ENCODE measurements around the gene DMTF1. TPM values are rescaled to one million over a fixed set of nuclear protein-coding genes. Genes with fewer than 3 reads are reported as not detected.

DMTF1 gene
- polyA plus RNA-seq, 1 of the 3 experiments (the other 2 are of a cell fraction): 108 TPM

DNA sequence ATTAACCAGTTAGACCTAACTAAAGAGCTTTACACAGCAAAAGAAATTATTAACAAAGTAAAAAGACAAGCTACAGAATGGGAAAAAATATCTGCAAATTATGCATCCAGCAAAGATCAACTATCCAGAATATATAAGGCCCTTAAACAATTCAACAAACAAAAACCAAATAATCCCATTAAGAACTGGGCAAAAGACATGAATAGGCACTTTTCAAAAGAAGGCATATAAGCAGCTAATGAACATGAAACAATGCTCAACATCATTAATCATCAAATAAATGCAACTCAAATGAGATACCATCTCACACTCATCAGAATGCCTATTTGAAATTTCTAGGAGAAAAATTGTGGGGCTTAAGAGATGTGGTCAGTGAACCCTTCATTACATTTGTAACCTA lies 15.0 kb upstream of the DMTF1 start:
- H3K9me3 ChIP-seq: no peaks in the 10 kb centered on the region
- H3K4me2 ChIP-seq: no peak overlapping the region
- CTCF ChIA-PET: interaction anchor here (0.8 to 2.7 kb wide), 4 partner anchors 11 to 210 kb away, joined by 3 to 21 read pairs (median 4); partner anchors contain the start of gene ELAPOR2
- H3K4me1 ChIP-seq (ENCODE audit: control insufficient read depth in 1 of 2, insufficient read depth in 2 of 2, low read depth in 1 of 2, low read length in 1 of 2): no peaks in the 10 kb centered on the region
- DNase-seq: no peak
- H3K36me3 ChIP-seq (replicated peaks in 1 of 2; ENCODE audit: control insufficient read depth in 1 of 2, insufficient read depth in 2 of 2, low read length in 1 of 2): no peaks in the 10 kb centered on the region
- no peaks in the 10 kb centered on the region for H4K20me1 ChIP-seq (ENCODE audit: insufficient read depth)
- no peaks in the 10 kb centered on the region for H3F3A ChIP-seq (replicated peaks; ENCODE audit: insufficient read depth)
- H3K9me2 ChIP-seq: no peaks in the 10 kb centered on the region
- no peaks in the 10 kb centered on the region for H3K79me2 ChIP-seq (ENCODE audit: insufficient read depth)
- H3K27me3 ChIP-seq (ENCODE audit: insufficient read depth): no peaks in the 10 kb centered on the region
- TF ChIP-seq RXRA (IDR thresholded peaks at IDR 0.05; ENCODE audit: borderline replicate concordance, low read depth) (no peak), FOXM1 (IDR thresholded peaks at IDR 0.05; ENCODE audit: low read depth) (no peak), TCF12 (IDR thresholded peaks at IDR 0.05) (no peak), YY1 (IDR thresholded peaks at IDR 0.05; ENCODE audit: low read depth) (no peak), JUND (IDR thresholded peaks at IDR 0.05) (no peak), EP300 (IDR thresholded peaks at IDR 0.05; ENCODE audit: borderline replicate concordance in 1 of 2, low read depth in 1 of 2, low read length in 1 of 2) (no peak), SMC3 (IDR thresholded peaks at IDR 0.05; ENCODE audit: low read depth, low read length) (no peak), ELF1 (IDR thresholded peaks at IDR 0.05) (no peak), NFIC (IDR thresholded peaks at IDR 0.05; ENCODE audit: borderline replicate concordance) (no peak), POLR2AphosphoS5 (IDR thresholded peaks at IDR 0.05; ENCODE audit: low read depth, low read length) (no peak), TAF1 (IDR thresholded peaks at IDR 0.05; ENCODE audit: borderline replicate concordance, low read depth, low read length) (no peak), RFX5 (IDR thresholded peaks at IDR 0.05; ENCODE audit: low read length) (no peak)
- TF ChIP-seq, protein P1, sequence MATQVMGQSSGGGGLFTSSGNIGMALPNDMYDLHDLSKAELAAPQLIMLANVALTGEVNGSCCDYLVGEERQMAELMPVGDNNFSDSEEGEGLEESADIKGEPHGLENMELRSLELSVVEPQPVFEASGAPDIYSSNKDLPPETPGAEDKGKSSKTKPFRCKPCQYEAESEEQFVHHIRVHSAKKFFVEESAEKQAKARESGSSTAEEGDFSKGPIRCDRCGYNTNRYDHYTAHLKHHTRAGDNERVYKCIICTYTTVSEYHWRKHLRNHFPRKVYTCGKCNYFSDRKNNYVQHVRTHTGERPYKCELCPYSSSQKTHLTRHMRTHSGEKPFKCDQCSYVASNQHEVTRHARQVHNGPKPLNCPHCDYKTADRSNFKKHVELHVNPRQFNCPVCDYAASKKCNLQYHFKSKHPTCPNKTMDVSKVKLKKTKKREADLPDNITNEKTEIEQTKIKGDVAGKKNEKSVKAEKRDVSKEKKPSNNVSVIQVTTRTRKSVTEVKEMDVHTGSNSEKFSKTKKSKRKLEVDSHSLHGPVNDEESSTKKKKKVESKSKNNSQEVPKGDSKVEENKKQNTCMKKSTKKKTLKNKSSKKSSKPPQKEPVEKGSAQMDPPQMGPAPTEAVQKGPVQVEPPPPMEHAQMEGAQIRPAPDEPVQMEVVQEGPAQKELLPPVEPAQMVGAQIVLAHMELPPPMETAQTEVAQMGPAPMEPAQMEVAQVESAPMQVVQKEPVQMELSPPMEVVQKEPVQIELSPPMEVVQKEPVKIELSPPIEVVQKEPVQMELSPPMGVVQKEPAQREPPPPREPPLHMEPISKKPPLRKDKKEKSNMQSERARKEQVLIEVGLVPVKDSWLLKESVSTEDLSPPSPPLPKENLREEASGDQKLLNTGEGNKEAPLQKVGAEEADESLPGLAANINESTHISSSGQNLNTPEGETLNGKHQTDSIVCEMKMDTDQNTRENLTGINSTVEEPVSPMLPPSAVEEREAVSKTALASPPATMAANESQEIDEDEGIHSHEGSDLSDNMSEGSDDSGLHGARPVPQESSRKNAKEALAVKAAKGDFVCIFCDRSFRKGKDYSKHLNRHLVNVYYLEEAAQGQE (IDR thresholded peaks at IDR 0.05; ENCODE audit: low read depth, low read length): no peak
- H2AFZ ChIP-seq (ENCODE audit: low read depth): no peak overlapping the region
- POLR2A ChIA-PET: no interaction called here
- H3K9ac ChIP-seq: no peak overlapping the region
- no peak overlapping the region for H3K27ac ChIP-seq (ENCODE audit: low read depth in 2 of 2, low read length in 1 of 2)
- no peak overlapping the region for H3K4me3 ChIP-seq (ENCODE audit: low read depth in 2 of 2, low read length in 1 of 2)

DNA sequence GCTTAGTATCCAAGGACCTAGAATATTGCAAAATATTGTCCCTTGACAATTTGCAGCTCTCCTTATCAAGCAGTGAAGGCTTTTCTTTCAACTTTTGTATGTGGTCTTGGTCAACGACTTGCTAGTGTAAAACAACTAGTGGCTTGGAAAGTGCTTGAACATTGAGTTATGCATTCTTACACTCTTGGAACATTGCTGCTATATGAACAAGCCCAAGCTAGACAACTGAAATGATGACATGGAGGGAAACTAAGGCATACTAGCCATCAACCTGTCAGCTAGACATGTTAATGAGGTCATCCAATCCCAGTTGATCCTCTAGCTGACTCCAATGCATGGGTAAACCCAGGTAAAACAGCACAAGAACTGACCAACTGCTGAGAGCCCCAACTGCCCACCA lies 12.7 kb upstream of the DMTF1 start:
- no peak overlapping the region for H2AFZ ChIP-seq (ENCODE audit: low read depth)
- H3K4me3 ChIP-seq (ENCODE audit: low read depth in 2 of 2, low read length in 1 of 2): no peak overlapping the region
- no peaks in the 10 kb centered on the region for H3K27me3 ChIP-seq (ENCODE audit: insufficient read depth)
- no peaks in the 10 kb centered on the region for H3K4me1 ChIP-seq (ENCODE audit: control insufficient read depth in 1 of 2, insufficient read depth in 2 of 2, low read depth in 1 of 2, low read length in 1 of 2)
- CTCF ChIA-PET: interaction anchor here (1.0 to 3.2 kb wide), 4 partner anchors 9 to 213 kb away, joined by 3 to 11 read pairs (median 8); partner anchors contain the start of gene ELAPOR2
- H3F3A ChIP-seq (replicated peaks; ENCODE audit: insufficient read depth): no peaks in the 10 kb centered on the region
- H3K4me2 ChIP-seq: no peak overlapping the region
- WGBS (ENCODE audit: low lambda C conversion rate): 10% methylated on average over 1 of the region's 1 CpG
- no peak overlapping the region for H3K27ac ChIP-seq (ENCODE audit: low read depth in 2 of 2, low read length in 1 of 2)
- H3K9me2 ChIP-seq: no peaks in the 10 kb centered on the region
- POLR2A ChIA-PET: no interaction called here
- no peaks in the 10 kb centered on the region for H3K36me3 ChIP-seq (replicated peaks in 1 of 2; ENCODE audit: control insufficient read depth in 1 of 2, insufficient read depth in 2 of 2, low read length in 1 of 2)
- DNase-seq: no peak
- no peaks in the 10 kb centered on the region for H4K20me1 ChIP-seq (ENCODE audit: insufficient read depth)
- H3K9ac ChIP-seq: no peak overlapping the region
- no peaks in the 10 kb centered on the region for H3K9me3 ChIP-seq
- no peaks in the 10 kb centered on the region for H3K79me2 ChIP-seq (ENCODE audit: insufficient read depth)
- TF ChIP-seq RAD21 (IDR thresholded peaks at IDR 0.05; ENCODE audit: low read length): no peak
- no peak for TF ChIP-seq MEF2A (IDR thresholded peaks at IDR 0.05; ENCODE audit: borderline replicate concordance, low read depth)
- no peak for TF ChIP-seq MXI1 (IDR thresholded peaks at IDR 0.05; ENCODE audit: low read depth, low read length)
- TF ChIP-seq, protein P2, sequence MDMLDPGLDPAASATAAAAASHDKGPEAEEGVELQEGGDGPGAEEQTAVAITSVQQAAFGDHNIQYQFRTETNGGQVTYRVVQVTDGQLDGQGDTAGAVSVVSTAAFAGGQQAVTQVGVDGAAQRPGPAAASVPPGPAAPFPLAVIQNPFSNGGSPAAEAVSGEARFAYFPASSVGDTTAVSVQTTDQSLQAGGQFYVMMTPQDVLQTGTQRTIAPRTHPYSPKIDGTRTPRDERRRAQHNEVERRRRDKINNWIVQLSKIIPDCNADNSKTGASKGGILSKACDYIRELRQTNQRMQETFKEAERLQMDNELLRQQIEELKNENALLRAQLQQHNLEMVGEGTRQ (IDR thresholded peaks at IDR 0.05; ENCODE audit: borderline replicate concordance, low read depth, low read length): no peak
- TF ChIP-seq, protein P3, sequence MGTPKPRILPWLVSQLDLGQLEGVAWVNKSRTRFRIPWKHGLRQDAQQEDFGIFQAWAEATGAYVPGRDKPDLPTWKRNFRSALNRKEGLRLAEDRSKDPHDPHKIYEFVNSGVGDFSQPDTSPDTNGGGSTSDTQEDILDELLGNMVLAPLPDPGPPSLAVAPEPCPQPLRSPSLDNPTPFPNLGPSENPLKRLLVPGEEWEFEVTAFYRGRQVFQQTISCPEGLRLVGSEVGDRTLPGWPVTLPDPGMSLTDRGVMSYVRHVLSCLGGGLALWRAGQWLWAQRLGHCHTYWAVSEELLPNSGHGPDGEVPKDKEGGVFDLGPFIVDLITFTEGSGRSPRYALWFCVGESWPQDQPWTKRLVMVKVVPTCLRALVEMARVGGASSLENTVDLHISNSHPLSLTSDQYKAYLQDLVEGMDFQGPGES (IDR thresholded peaks at IDR 0.05; ENCODE audit: low read depth, low read length): no peak
- no peak for TF ChIP-seq YY1 (IDR thresholded peaks at IDR 0.05; ENCODE audit: low read depth)
- no peak for TF ChIP-seq RCOR1 (IDR thresholded peaks at IDR 0.05; ENCODE audit: low read length)
- TF ChIP-seq FOSL2 (IDR thresholded peaks at IDR 0.05; ENCODE audit: borderline replicate concordance, low read depth): no peak
- no peak for TF ChIP-seq TCF12 (IDR thresholded peaks at IDR 0.05)
- no peak for TF ChIP-seq SIN3A (IDR thresholded peaks at IDR 0.05; ENCODE audit: borderline replicate concordance, low read depth, low read length)
- TF ChIP-seq, protein P4, sequence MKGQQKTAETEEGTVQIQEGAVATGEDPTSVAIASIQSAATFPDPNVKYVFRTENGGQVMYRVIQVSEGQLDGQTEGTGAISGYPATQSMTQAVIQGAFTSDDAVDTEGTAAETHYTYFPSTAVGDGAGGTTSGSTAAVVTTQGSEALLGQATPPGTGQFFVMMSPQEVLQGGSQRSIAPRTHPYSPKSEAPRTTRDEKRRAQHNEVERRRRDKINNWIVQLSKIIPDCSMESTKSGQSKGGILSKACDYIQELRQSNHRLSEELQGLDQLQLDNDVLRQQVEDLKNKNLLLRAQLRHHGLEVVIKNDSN (IDR thresholded peaks at IDR 0.05; ENCODE audit: borderline replicate concordance, low read depth): no peak
- no peak for TF ChIP-seq FOXJ3 (CRISPR knock-in tag; IDR thresholded peaks at IDR 0.05)
